Cardiac muscle cell (in vitro differentiated cells and primary cell): ENCODE data around the gene NTRK3. TPM values are rescaled to one million over a fixed set of nuclear protein-coding genes. Genes with fewer than 3 reads are reported as not detected.

Source experiments
- DNase-seq, 2 donors: peaks; one replicate each; pipeline versions ENCODE4 v3.0.0 to v3.0.0-alpha.2; 2010 to 2017; ENCODE audit warnings: low read depth in 1 of 2, low spot score in 1 of 2
- H3K27ac ChIP-seq: fragments of 200-600 bp; sonication (generic); 2 replicates; pipeline ENCODE4 v1.5.1; 2016
- H3K27me3 ChIP-seq: fragments of 200-600 bp; sonication (generic); 2 replicates; pipeline ENCODE4 v1.6.0; 2016; ENCODE audit warnings: control low read depth
- H3K36me3 ChIP-seq: fragments of 200-600 bp; sonication (generic); 2 replicates; pipeline ENCODE4 v1.5.1; 2016; ENCODE audit warnings: control low read depth
- H3K4me1 ChIP-seq: fragments of 200-600 bp; sonication (generic); 2 replicates; pipeline ENCODE4 v1.8.1; 2017; ENCODE audit warnings: low read depth, mild to moderate bottlenecking, mixed run types
- H3K4me3 ChIP-seq: fragments of 200-600 bp; sonication (generic); 2 replicates; pipeline ENCODE4 v1.5.1; 2016; ENCODE audit warnings: mild to moderate bottlenecking
- H3K9me3 ChIP-seq: fragments of 200-600 bp; sonication (generic); 2 replicates; pipeline ENCODE4 v1.5.1; 2017; ENCODE audit warnings: low read depth, mild to moderate bottlenecking, control low read depth
- polyA plus RNA-seq: library from polyadenylated mRNA; unstranded; fragments of >200 nt; fragmentation: Nextera tagmentation; extraction: Ambion mirVana; gene quantifications from 2 replicates; pipeline ENCODE4 v1.2.1, GENCODE V29; 2016
- total RNA-seq: library from RNA; depleted of rRNA; stranded (reverse); fragments of >200 nt; gene quantifications from 2 replicates; pipeline ENCODE4 v1.2.3, GENCODE V29; 2016
- TF ChIP-seq, protein P1 (sequence below): IDR thresholded peaks from 2 replicates; pipeline ENCODE4 v1.5.1; 2012; ENCODE audit warnings: low read depth, mild to moderate bottlenecking, low read length

NTRK3 gene
- total and polyA plus RNA-seq, 2 experiments from 2014 or later, result 3.3 to 6.2 TPM

DNA sequence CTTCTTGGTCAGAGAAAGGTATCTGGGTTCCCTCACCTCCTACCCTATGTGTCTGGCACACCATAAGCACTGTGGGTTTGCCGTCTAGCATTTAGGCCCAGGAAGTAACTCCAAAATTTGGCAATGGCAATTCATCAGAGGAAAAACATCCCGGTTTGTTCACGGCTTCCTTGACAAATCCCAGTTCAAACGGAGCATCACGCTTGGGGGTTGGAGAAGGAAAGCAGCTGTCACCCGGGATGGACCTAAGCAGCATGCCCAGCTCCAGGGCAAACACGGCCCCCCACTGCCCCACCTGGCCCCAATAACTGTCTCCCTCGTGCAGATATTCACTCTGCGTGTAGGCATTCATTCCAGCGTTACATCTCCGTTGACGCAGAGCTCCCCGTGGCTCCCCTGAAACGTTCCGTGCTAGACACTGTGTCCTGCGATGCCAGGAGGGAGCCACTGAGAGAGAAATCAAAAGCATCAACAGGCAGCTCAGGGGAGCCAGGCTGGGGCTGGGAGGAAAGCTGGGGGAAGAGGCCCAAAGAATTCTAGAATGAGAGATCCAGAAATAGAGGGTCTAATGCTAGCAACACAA lies 41.4 kb downstream of the NTRK3 start:
- H3K9me3 ChIP-seq, result no peaks in the 10 kb centered on the region
- no peaks in the 10 kb centered on the region for H3K36me3 ChIP-seq
- H3K4me1 ChIP-seq, result no peaks in the 10 kb centered on the region
- H3K4me3 ChIP-seq, result no peak overlapping the region
- peak in 1 of 2 donors; percentile 5 for DNase-seq
- no peak overlapping the region for H3K27ac ChIP-seq
- H3K27me3 ChIP-seq, result no peaks in the 10 kb centered on the region
- TF ChIP-seq, protein P1, sequence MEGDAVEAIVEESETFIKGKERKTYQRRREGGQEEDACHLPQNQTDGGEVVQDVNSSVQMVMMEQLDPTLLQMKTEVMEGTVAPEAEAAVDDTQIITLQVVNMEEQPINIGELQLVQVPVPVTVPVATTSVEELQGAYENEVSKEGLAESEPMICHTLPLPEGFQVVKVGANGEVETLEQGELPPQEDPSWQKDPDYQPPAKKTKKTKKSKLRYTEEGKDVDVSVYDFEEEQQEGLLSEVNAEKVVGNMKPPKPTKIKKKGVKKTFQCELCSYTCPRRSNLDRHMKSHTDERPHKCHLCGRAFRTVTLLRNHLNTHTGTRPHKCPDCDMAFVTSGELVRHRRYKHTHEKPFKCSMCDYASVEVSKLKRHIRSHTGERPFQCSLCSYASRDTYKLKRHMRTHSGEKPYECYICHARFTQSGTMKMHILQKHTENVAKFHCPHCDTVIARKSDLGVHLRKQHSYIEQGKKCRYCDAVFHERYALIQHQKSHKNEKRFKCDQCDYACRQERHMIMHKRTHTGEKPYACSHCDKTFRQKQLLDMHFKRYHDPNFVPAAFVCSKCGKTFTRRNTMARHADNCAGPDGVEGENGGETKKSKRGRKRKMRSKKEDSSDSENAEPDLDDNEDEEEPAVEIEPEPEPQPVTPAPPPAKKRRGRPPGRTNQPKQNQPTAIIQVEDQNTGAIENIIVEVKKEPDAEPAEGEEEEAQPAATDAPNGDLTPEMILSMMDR, result no peak

DNA sequence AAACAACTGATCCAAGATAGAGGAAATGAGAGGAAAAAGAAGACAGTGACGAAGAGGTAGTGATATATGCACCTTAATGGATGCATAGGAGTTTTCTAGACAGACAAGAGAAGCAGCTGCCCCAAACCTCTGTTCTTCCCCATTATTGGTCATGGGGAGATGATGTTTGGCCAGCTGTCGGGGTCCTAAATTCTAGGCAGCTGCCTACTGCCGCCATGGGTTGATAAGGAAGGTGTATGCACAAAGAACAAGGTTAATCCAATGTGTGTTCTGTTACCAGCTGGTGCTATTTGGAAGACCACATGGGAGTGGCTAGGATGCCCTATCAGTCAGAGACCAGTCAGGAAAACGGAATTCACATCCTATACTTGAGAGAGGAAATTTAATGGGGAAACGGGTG lies 47.4 kb downstream of the NTRK3 start:
- H3K4me3 ChIP-seq, result no peak overlapping the region
- H3K27me3 ChIP-seq, result no peaks in the 10 kb centered on the region
- no peaks in the 10 kb centered on the region for H3K9me3 ChIP-seq
- no peaks in the 10 kb centered on the region for H3K4me1 ChIP-seq
- no peak overlapping the region for H3K27ac ChIP-seq
- H3K36me3 ChIP-seq, result no peaks in the 10 kb centered on the region
- TF ChIP-seq, protein P1, result no peak
- no peak for DNase-seq

DNA sequence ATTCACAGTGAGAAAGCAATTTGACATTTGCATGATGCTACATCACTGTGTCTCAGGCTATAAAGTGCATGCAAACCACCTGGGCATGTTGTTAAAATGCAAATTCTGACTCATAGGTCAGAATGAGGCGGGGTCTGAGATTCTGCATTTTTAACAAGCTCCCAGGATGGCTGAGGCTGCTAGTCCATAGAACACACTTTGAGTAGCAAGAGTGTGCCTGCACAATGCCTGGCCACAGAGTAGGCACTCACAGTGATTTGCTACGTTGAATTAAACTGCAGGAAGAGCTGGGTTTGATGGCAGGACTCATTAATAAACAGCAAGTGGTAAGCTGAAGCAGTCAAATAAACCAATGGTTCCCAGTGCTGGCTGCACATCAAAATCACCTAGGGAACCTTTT lies 48.1 kb downstream of the NTRK3 start:
- Histone ChIP-seq H3K27ac (no peak overlapping the region), H3K4me1 (no peaks in the 10 kb centered on the region), H3K36me3 (no peaks in the 10 kb centered on the region), H3K27me3 (no peaks in the 10 kb centered on the region), H3K9me3 (no peaks in the 10 kb centered on the region), H3K4me3 (no peak overlapping the region)
- DNase-seq, result no peak
- TF ChIP-seq, protein P1, result no peak

DNA sequence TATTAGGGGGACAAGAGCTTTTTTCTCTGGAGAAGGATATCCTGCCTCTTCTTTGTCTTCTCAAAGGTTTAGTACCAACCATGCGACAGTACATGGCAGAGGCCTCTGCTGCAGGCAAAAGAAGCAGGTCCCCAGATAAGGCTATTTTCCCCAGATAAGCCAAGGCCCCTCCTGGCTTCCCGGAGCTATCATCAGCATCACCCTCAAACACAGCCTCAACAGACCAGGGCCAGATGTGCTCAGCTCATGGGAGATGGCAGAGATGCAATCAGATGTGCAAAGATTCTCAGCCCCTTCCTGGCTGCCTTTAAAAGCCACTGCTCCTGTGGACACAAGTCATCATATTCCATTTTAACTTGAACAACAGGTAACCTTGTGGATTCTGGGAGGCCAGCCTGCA lies 49.0 kb downstream of the NTRK3 start:
- H3K27ac ChIP-seq, result no peak overlapping the region
- H3K27me3 ChIP-seq, result no peaks in the 10 kb centered on the region
- no peaks in the 10 kb centered on the region for H3K9me3 ChIP-seq
- no peak overlapping the region for H3K4me3 ChIP-seq
- no peaks in the 10 kb centered on the region for H3K36me3 ChIP-seq
- no peaks in the 10 kb centered on the region for H3K4me1 ChIP-seq
- DNase-seq, result no peak
- TF ChIP-seq, protein P1, result no peak

DNA sequence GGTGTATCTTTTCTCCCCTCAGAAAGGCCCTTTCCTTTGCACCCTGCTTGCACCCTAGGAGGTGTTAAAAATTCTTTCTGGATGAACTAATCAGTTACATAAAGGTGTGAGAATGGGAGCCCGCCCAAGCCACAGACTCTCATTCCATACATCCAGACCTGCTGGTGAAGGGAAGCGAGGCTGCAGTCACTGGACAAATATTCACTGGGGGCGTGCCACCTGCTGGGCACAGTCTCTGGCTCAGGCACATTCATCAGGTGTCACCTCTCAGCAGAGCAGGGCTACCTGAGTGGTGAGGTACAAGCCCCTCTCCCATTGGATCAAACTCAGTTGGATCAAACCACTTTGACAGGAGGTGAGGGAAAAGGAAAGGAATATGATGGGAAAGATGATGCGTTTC lies 52.0 kb downstream of the NTRK3 start:
- Histone ChIP-seq H3K4me1 (no peaks in the 10 kb centered on the region), H3K36me3 (no peaks in the 10 kb centered on the region), H3K27me3 (no peaks in the 10 kb centered on the region), H3K27ac (no peak overlapping the region), H3K9me3 (no peaks in the 10 kb centered on the region), H3K4me3 (no peak overlapping the region)
- DNase-seq, result no peak
- TF ChIP-seq, protein P1, result no peak
